Measurements from ENCODE around the gene IRF1. TPM values are rescaled to one million over a fixed set of nuclear protein-coding genes. Genes with fewer than 3 reads are reported as not detected.

The IRF1 gene
- total RNA-seq, 1 donor from 2014 or later, result 75.3 TPM

GRCh38 chr5:132467287-132467984, 23.1 kb downstream of the IRF1 start:
- Histone ChIP-seq H3K27me3 (ENCODE audit: control insufficient read depth, insufficient read depth, low read length) (no peaks in the 10 kb centered on the region), H3K36me3 (ENCODE audit: control insufficient read depth, insufficient read depth, low read length) (no peaks in the 10 kb centered on the region), H3K4me3 (ENCODE audit: low read depth, low read length) (no peak overlapping the region)
- TF ChIP-seq, protein P1, sequence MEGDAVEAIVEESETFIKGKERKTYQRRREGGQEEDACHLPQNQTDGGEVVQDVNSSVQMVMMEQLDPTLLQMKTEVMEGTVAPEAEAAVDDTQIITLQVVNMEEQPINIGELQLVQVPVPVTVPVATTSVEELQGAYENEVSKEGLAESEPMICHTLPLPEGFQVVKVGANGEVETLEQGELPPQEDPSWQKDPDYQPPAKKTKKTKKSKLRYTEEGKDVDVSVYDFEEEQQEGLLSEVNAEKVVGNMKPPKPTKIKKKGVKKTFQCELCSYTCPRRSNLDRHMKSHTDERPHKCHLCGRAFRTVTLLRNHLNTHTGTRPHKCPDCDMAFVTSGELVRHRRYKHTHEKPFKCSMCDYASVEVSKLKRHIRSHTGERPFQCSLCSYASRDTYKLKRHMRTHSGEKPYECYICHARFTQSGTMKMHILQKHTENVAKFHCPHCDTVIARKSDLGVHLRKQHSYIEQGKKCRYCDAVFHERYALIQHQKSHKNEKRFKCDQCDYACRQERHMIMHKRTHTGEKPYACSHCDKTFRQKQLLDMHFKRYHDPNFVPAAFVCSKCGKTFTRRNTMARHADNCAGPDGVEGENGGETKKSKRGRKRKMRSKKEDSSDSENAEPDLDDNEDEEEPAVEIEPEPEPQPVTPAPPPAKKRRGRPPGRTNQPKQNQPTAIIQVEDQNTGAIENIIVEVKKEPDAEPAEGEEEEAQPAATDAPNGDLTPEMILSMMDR (IDR thresholded peaks at IDR 0.05; ENCODE audit: insufficient read depth, low read length, poor library complexity, severe bottlenecking), result no peak
- DNase-seq (ENCODE audit: low read depth), result no peak

GRCh38 chr5:132466433-132467286, 23.9 kb downstream of the IRF1 start:
- no peak for DNase-seq (ENCODE audit: low read depth)
- TF ChIP-seq, protein P1 (IDR thresholded peaks at IDR 0.05; ENCODE audit: insufficient read depth, low read length, poor library complexity, severe bottlenecking), result no peak
- Histone ChIP-seq H3K36me3 (ENCODE audit: control insufficient read depth, insufficient read depth, low read length) (no peaks in the 10 kb centered on the region), H3K27me3 (ENCODE audit: control insufficient read depth, insufficient read depth, low read length) (no peaks in the 10 kb centered on the region), H3K4me3 (ENCODE audit: low read depth, low read length) (no peak overlapping the region)

GRCh38 chr5:132465059-132465707, 25.4 kb downstream of the IRF1 start:
- DNase-seq (ENCODE audit: low read depth), result no peak
- Histone ChIP-seq H3K4me3 (ENCODE audit: low read depth, low read length) (no peak overlapping the region), H3K36me3 (ENCODE audit: control insufficient read depth, insufficient read depth, low read length) (no peaks in the 10 kb centered on the region), H3K27me3 (ENCODE audit: control insufficient read depth, insufficient read depth, low read length) (no peaks in the 10 kb centered on the region)
- TF ChIP-seq, protein P1 (IDR thresholded peaks at IDR 0.05; ENCODE audit: insufficient read depth, low read length, poor library complexity, severe bottlenecking), result no peak

GRCh38 chr5:132464156-132464939, 26.2 kb downstream of the IRF1 start:
- no peak for DNase-seq (ENCODE audit: low read depth)
- Histone ChIP-seq H3K4me3 (ENCODE audit: low read depth, low read length) (no peak overlapping the region), H3K36me3 (ENCODE audit: control insufficient read depth, insufficient read depth, low read length) (no peaks in the 10 kb centered on the region), H3K27me3 (ENCODE audit: control insufficient read depth, insufficient read depth, low read length) (no peaks in the 10 kb centered on the region)
- TF ChIP-seq, protein P1 (IDR thresholded peaks at IDR 0.05; ENCODE audit: insufficient read depth, low read length, poor library complexity, severe bottlenecking), result peak; percentile 33

- no peak for DNase-seq (ENCODE audit: low read depth)
- H3K27me3 ChIP-seq (ENCODE audit: control insufficient read depth, insufficient read depth, low read length), result no peaks in the 10 kb centered on the region
- no peaks in the 10 kb centered on the region for H3K36me3 ChIP-seq (ENCODE audit: control insufficient read depth, insufficient read depth, low read length)
- TF ChIP-seq, protein P1 (IDR thresholded peaks at IDR 0.05; ENCODE audit: insufficient read depth, low read length, poor library complexity, severe bottlenecking), result no peak
- no peak overlapping the region for H3K4me3 ChIP-seq (ENCODE audit: low read depth, low read length)
Measured at GRCh38 chr5:132463811-132464155, 26.8 kb downstream of the IRF1 start.

Measured in kidney epithelial cell (primary cell).